ENCODE results near the gene DSCAML1.

DNA sequence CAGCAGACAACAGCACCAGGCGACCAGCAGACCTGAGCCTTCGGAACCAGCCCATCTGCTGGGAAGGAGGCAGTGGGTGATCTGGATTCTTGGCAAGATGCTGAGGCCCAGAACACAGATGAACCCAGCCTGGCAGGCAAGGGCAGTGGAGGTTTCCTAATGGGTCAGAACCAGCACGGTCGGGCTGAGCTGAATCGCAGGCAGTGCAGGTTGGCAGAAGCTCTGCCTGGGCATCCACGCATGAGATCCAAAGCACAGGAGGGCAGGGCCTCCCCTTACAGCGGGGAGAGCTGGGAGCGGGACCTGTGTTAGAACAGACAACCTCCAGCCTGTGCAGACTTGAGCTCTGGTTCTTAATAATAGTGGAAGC, 47.5 kb downstream of the DSCAML1 start:
- TF ChIP-seq, protein P1, sequence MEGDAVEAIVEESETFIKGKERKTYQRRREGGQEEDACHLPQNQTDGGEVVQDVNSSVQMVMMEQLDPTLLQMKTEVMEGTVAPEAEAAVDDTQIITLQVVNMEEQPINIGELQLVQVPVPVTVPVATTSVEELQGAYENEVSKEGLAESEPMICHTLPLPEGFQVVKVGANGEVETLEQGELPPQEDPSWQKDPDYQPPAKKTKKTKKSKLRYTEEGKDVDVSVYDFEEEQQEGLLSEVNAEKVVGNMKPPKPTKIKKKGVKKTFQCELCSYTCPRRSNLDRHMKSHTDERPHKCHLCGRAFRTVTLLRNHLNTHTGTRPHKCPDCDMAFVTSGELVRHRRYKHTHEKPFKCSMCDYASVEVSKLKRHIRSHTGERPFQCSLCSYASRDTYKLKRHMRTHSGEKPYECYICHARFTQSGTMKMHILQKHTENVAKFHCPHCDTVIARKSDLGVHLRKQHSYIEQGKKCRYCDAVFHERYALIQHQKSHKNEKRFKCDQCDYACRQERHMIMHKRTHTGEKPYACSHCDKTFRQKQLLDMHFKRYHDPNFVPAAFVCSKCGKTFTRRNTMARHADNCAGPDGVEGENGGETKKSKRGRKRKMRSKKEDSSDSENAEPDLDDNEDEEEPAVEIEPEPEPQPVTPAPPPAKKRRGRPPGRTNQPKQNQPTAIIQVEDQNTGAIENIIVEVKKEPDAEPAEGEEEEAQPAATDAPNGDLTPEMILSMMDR (IDR thresholded peaks at IDR 0.05; ENCODE audit: insufficient read depth, low read depth, low read length) = no peak
- no peak for TF ChIP-seq EZH2 (IDR thresholded peaks at IDR 0.05; ENCODE audit: insufficient read depth, low read length)
